GM11168 (cell line): ENCODE data around the gene SLC35A1.
"Not testable (repeated sequence)": the region's sequence is repeated elsewhere in the genome, so short reads cannot be mapped to it uniquely, and the experiment has no call there.

Source experiments
- in situ Hi-C: fragments of 300-500 bp; cut with MboI; formaldehyde crosslinking; loops from one replicate; pipeline ENCODE4 v1.12.0; 2022; ENCODE audit warnings: low sequenced_read_pairs; ENCODE audit not compliant: unreplicated experiment

Gene SLC35A1

GRCh38 chr6:87472525-87473418, at the start of gene SLC35A1:
SLC35A1 (plus strand) TSS chr6:87472974; CDS start chr6:87473004, 30 bp downstream.
- in situ Hi-C loops: no loop called here

- in situ Hi-C loops: no loop called here
Measured at GRCh38 chr6:87426789-87427188, 46.0 kb upstream of the SLC35A1 start.

GRCh38 chr6:87430499-87430898, 42.3 kb upstream of the SLC35A1 start:
- in situ Hi-C loops: no loop called here

GRCh38 chr6:87431263-87431662, 41.5 kb upstream of the SLC35A1 start:
- in situ Hi-C loops: no loop called here

GRCh38 chr6:87436435-87436834, 36.3 kb upstream of the SLC35A1 start:
- in situ Hi-C loops: no loop called here

GRCh38 chr6:87441711-87442110, 31.1 kb upstream of the SLC35A1 start:
- in situ Hi-C loops: no loop called here

- in situ Hi-C loops: no loop called here
Measured at GRCh38 chr6:87444362-87444761, 28.4 kb upstream of the SLC35A1 start.

- in situ Hi-C loops: no loop called here
Measured at GRCh38 chr6:87465051-87465450, 7.7 kb upstream of the SLC35A1 start.

- in situ Hi-C loops: no loop called here
Measured at GRCh38 chr6:87473419-87473903, 687 bp downstream of the SLC35A1 start.

- in situ Hi-C loops: no loop called here
Measured at GRCh38 chr6:87481931-87482330, 9.2 kb downstream of the SLC35A1 start.

GRCh38 chr6:87482366-87482765, 9.6 kb downstream of the SLC35A1 start:
- in situ Hi-C loops: no loop called here

- in situ Hi-C loops: no loop called here
Measured at GRCh38 chr6:87483929-87484328, 11.2 kb downstream of the SLC35A1 start.

GRCh38 chr6:87484491-87484890, 11.7 kb downstream of the SLC35A1 start:
- in situ Hi-C loops: no loop called here

- in situ Hi-C loops: no loop called here
Measured at GRCh38 chr6:87487555-87487954, 14.8 kb downstream of the SLC35A1 start.

- in situ Hi-C loops: not testable (repeated sequence)
Measured at GRCh38 chr6:87489326-87489725, 16.6 kb downstream of the SLC35A1 start.

GRCh38 chr6:87494761-87495422, 22.1 kb downstream of the SLC35A1 start:
- in situ Hi-C loops: no loop called here

GRCh38 chr6:87498048-87498447, 25.3 kb downstream of the SLC35A1 start:
- in situ Hi-C loops: no loop called here

GRCh38 chr6:87501809-87502572, 29.2 kb downstream of the SLC35A1 start:
- in situ Hi-C loops: no loop called here

GRCh38 chr6:87504441-87504840, 31.7 kb downstream of the SLC35A1 start:
- in situ Hi-C loops: no loop called here

GRCh38 chr6:87514831-87515230, 42.1 kb downstream of the SLC35A1 start:
- in situ Hi-C loops: no loop called here

- in situ Hi-C loops: no loop called here
Measured at GRCh38 chr6:87518453-87518852, 45.7 kb downstream of the SLC35A1 start.
